ENCODE results near the gene ZNF385B. TPM values are rescaled to one million over a fixed set of nuclear protein-coding genes. Genes with fewer than 3 reads are reported as not detected.

The ZNF385B gene
- total RNA-seq, 1 experiment from 2014 or later: 9.3 TPM

DNA sequence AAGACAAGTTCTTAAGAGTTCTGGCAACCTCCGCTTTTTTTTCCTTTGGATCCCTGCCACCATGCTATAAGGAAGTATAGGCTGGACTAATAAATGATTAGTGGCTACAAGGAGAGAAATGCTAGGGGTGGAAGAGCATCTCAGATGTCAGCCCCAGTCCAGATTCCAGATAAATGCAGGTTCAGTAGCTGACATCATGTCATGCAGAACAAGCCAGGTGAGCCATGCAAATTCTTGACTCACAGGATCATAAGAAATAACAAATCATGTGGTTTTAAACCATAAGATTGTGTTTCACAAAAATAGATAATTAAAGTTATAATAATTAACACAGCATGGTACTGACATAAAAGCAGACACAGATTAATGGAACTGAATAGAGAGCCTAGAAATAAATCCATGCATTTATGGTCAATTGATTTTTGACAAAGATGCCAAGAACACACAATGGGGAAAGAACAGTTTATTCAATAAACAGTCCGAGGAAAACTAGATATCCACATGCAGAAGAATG is 443.9 kb downstream of the ZNF385B start (continued):
- TF ChIP-seq, protein P1, sequence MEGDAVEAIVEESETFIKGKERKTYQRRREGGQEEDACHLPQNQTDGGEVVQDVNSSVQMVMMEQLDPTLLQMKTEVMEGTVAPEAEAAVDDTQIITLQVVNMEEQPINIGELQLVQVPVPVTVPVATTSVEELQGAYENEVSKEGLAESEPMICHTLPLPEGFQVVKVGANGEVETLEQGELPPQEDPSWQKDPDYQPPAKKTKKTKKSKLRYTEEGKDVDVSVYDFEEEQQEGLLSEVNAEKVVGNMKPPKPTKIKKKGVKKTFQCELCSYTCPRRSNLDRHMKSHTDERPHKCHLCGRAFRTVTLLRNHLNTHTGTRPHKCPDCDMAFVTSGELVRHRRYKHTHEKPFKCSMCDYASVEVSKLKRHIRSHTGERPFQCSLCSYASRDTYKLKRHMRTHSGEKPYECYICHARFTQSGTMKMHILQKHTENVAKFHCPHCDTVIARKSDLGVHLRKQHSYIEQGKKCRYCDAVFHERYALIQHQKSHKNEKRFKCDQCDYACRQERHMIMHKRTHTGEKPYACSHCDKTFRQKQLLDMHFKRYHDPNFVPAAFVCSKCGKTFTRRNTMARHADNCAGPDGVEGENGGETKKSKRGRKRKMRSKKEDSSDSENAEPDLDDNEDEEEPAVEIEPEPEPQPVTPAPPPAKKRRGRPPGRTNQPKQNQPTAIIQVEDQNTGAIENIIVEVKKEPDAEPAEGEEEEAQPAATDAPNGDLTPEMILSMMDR (IDR thresholded peaks at IDR 0.05 in 2 of 3, conservative IDR thresholded peaks at IDR 0.05 in 1 of 3; ENCODE audit: borderline replicate concordance in 1 of 3, insufficient read depth in 1 of 3, low read depth in 2 of 3, low read length in 2 of 3): no peak

DNA sequence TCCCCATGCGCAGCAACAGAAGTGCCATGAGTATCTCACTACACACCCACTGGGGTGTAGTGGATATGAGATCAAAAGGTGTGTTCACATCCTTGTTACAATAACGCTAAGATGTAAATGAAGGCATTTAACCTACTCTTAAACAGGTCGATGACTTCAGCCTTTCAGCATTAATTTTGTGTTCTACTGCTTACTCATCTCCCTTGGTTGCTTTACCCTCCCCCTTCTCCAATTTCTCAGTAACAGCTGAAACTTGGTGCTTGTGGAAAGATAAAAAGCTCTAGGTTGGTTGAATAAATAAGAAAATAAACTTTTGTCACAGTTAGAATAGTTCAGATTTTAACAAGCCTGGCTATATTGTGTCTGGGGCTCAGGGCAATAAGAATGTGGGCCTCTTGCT is 449.3 kb downstream of the ZNF385B start:
- H3K4me2 ChIP-seq (ENCODE audit: low read length): no peak overlapping the region
- BruUV-seq (replicated peaks): no TSS peak
- 0 out of 4 replicates have a peak, but pooled peaks cover 0 to 3% of the 10 kb centered on the region in 2 experiments for H3K4me1 ChIP-seq (ENCODE audit: control insufficient read depth in 1 of 2, insufficient read depth in 2 of 2, low read length in 2 of 2)
- H3K9me2 ChIP-seq (ENCODE audit: insufficient read depth): no peaks in the 10 kb centered on the region
- no peak for ATAC-seq
- no peak overlapping the region for H2AFZ ChIP-seq (ENCODE audit: low read depth, low read length, poor library complexity, severe bottlenecking)
- no peaks in the 10 kb centered on the region for H3K36me3 ChIP-seq (ENCODE audit: control insufficient read depth in 1 of 2, insufficient read depth in 2 of 2, low read length in 2 of 2)
- no peaks in the 10 kb centered on the region for H4K20me1 ChIP-seq (ENCODE audit: insufficient read depth)
- H3K27me3 ChIP-seq (ENCODE audit: insufficient read depth, low read length): no peaks in the 10 kb centered on the region
- RAD21 ChIA-PET (ENCODE audit: low non-redundant PET in 1 of 2, low total read pairs in 2 of 2, uncharacterized antibody in 2 of 2, unreplicated experiment in 2 of 2): no interaction called here
- CTCF ChIA-PET: no interaction called here
- H3K9me3 ChIP-seq (ENCODE audit: control insufficient read depth in 1 of 2, insufficient read depth in 1 of 2, low read depth in 1 of 2, low read length in 2 of 2): no peaks in the 10 kb centered on the region
- POLR2A ChIA-PET: no interaction called here
- intact Hi-C loops (cut with micrococcal nuclease): loop anchor here (10.0 kb wide), 2 partner anchors 197 to 617 kb away; no protein-coding TSS in a partner anchor
- H3K27ac ChIP-seq (ENCODE audit: low read depth, low read length): no peak overlapping the region
- H3K4me3 ChIP-seq (replicated peaks in 1 of 2; ENCODE audit: low read depth in 1 of 2, low read length in 2 of 2): no peak overlapping the region
- DNase-seq (ENCODE audit: low read depth, low spot score): no peak
- H3K79me2 ChIP-seq (ENCODE audit: insufficient read depth, low read length): no peaks in the 10 kb centered on the region
- H3K9ac ChIP-seq (ENCODE audit: low read length): no peak overlapping the region
- TF ChIP-seq RAD21 (IDR thresholded peaks at IDR 0.05; ENCODE audit: low read depth) (no peak), POLR2AphosphoS5 (IDR thresholded peaks at IDR 0.05; ENCODE audit: low read depth, low read length) (no peak), SP1 (IDR thresholded peaks at IDR 0.05; ENCODE audit: low read depth) (no peak), SIN3A (IDR thresholded peaks at IDR 0.05; ENCODE audit: low read depth) (no peak), EZH2phosphoT487 (IDR thresholded peaks at IDR 0.05; ENCODE audit: borderline replicate concordance) (no peak), POLR2A (IDR thresholded peaks at IDR 0.05; ENCODE audit: borderline replicate concordance, extremely low read depth, insufficient read depth, insufficient read length) (no peak), ZFX (IDR thresholded peaks at IDR 0.05) (no peak), EGR1 (IDR thresholded peaks at IDR 0.05; ENCODE audit: low read depth) (no peak), ELF1 (IDR thresholded peaks at IDR 0.05; ENCODE audit: borderline replicate concordance, low read depth) (no peak), FOSL1 (IDR thresholded peaks at IDR 0.05; ENCODE audit: low read depth) (no peak), CEBPB (IDR thresholded peaks at IDR 0.05; ENCODE audit: low read depth) (no peak)
- TF ChIP-seq, protein P2, sequence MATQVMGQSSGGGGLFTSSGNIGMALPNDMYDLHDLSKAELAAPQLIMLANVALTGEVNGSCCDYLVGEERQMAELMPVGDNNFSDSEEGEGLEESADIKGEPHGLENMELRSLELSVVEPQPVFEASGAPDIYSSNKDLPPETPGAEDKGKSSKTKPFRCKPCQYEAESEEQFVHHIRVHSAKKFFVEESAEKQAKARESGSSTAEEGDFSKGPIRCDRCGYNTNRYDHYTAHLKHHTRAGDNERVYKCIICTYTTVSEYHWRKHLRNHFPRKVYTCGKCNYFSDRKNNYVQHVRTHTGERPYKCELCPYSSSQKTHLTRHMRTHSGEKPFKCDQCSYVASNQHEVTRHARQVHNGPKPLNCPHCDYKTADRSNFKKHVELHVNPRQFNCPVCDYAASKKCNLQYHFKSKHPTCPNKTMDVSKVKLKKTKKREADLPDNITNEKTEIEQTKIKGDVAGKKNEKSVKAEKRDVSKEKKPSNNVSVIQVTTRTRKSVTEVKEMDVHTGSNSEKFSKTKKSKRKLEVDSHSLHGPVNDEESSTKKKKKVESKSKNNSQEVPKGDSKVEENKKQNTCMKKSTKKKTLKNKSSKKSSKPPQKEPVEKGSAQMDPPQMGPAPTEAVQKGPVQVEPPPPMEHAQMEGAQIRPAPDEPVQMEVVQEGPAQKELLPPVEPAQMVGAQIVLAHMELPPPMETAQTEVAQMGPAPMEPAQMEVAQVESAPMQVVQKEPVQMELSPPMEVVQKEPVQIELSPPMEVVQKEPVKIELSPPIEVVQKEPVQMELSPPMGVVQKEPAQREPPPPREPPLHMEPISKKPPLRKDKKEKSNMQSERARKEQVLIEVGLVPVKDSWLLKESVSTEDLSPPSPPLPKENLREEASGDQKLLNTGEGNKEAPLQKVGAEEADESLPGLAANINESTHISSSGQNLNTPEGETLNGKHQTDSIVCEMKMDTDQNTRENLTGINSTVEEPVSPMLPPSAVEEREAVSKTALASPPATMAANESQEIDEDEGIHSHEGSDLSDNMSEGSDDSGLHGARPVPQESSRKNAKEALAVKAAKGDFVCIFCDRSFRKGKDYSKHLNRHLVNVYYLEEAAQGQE (IDR thresholded peaks at IDR 0.05; ENCODE audit: low read depth): no peak
- TF ChIP-seq, protein P3, sequence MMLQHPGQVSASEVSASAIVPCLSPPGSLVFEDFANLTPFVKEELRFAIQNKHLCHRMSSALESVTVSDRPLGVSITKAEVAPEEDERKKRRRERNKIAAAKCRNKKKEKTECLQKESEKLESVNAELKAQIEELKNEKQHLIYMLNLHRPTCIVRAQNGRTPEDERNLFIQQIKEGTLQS (IDR thresholded peaks at IDR 0.05): no peak
- TF ChIP-seq, protein P1 (IDR thresholded peaks at IDR 0.05 in 2 of 3, conservative IDR thresholded peaks at IDR 0.05 in 1 of 3; ENCODE audit: borderline replicate concordance in 1 of 3, insufficient read depth in 1 of 3, low read depth in 2 of 3, low read length in 2 of 3): no peak
- TF ChIP-seq, protein P4, sequence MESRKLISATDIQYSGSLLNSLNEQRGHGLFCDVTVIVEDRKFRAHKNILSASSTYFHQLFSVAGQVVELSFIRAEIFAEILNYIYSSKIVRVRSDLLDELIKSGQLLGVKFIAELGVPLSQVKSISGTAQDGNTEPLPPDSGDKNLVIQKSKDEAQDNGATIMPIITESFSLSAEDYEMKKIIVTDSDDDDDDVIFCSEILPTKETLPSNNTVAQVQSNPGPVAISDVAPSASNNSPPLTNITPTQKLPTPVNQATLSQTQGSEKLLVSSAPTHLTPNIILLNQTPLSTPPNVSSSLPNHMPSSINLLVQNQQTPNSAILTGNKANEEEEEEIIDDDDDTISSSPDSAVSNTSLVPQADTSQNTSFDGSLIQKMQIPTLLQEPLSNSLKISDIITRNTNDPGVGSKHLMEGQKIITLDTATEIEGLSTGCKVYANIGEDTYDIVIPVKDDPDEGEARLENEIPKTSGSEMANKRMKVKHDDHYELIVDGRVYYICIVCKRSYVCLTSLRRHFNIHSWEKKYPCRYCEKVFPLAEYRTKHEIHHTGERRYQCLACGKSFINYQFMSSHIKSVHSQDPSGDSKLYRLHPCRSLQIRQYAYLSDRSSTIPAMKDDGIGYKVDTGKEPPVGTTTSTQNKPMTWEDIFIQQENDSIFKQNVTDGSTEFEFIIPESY (IDR thresholded peaks at IDR 0.05; ENCODE audit: extremely low read depth, insufficient replicate concordance, low read length): no peak

All from HCT116 (cell line).